ENCODE results near the gene RHCG.

The RHCG gene

DNA sequence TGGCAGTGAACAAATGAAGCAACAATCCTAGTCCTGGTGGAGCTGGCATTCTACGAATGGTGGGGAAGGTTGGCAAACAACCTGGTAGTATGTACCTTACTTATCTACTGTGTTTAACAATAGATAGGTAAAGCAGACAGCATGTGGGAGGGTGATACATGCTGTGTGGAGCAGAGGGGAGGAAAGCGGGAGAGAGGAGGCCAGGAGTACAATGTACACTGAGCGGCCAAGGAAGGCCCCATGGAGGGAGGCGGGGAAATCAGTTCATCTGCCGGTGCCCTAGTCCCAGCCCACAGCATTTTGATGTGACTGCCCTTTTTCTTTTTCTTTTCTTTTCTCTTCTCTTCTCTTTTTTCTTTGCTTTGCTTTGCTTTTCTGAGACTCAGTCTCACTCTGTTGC is 5.3 kb upstream of the RHCG start:
- H3K9ac ChIP-seq (ENCODE audit: low read length): no peak overlapping the region
- no peaks in the 10 kb centered on the region for H3K36me3 ChIP-seq (ENCODE audit: insufficient read depth, low read length)
- no peak overlapping the region for H3K4me3 ChIP-seq (ENCODE audit: low read depth in 1 of 2, low read length in 2 of 2)
- no peak overlapping the region for H3K27ac ChIP-seq (ENCODE audit: low read depth, low read length)
- H3K9me3 ChIP-seq (ENCODE audit: low read length): no peaks in the 10 kb centered on the region
- H3K27me3 ChIP-seq (ENCODE audit: control insufficient read depth in 1 of 2, insufficient read depth in 2 of 2, low read length in 2 of 2): peaks cover 4 to 7% of the 10 kb centered on the region in 2 donors
- no peaks in the 10 kb centered on the region for H3K4me1 ChIP-seq (ENCODE audit: insufficient read depth, low read length)

DNA sequence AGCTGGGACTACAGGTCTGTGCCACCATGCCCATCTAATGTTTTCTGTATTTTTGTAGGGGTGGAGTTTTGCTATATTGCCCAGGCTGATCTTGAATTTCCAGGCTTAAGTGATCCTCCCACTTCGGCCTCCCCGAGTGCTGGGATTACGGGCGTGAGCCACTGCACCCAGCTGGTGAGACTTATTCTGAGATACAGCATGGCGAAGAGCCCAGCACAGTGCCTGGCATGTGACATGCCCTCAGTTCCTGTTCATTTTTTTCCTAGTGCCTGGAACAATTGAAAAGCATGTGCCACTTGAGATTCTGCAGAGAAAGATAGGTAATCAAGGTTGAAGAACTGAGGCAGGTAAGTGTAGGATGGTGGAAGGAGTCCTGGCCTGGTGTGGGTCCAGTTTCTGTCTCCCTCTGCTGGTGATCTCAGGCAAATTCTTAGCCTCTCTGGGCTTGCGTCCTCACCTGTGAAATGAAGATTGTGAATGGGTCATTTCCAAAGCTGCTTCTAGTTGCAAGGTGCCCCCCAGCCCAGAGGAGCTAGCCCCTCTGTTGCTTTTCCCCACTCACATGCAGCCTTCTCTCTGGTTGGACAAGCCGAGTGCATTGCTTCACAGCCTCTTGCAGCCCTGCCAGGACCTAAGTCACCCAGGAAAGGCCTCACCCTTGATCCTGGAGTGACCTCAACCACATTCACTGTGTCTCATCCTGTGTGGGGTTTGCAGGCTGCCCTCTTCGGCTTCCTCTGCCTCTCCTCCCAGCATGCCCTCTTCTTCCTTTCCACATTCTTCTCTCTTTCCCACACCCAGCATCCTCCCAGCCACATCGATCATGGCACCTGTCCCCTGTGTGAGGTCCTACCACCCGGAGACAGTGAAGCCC is 4.3 kb upstream of the RHCG start:
- no peak overlapping the region for H3K9ac ChIP-seq (ENCODE audit: low read length)
- H3K27me3 ChIP-seq (ENCODE audit: control insufficient read depth in 1 of 2, insufficient read depth in 2 of 2, low read length in 2 of 2): peaks cover 12 to 17% of the 10 kb centered on the region in 2 donors
- no peak overlapping the region for H3K4me3 ChIP-seq (ENCODE audit: low read depth in 1 of 2, low read length in 2 of 2)
- no peak overlapping the region for H3K27ac ChIP-seq (ENCODE audit: low read depth, low read length)
- no peaks in the 10 kb centered on the region for H3K9me3 ChIP-seq (ENCODE audit: low read length)
- no peaks in the 10 kb centered on the region for H3K36me3 ChIP-seq (ENCODE audit: insufficient read depth, low read length)
- H3K4me1 ChIP-seq (ENCODE audit: insufficient read depth, low read length): no peaks in the 10 kb centered on the region

- no peaks in the 10 kb centered on the region for H3K36me3 ChIP-seq (ENCODE audit: insufficient read depth, low read length)
- no peak overlapping the region for H3K27ac ChIP-seq (ENCODE audit: low read depth, low read length)
- no peak overlapping the region for H3K4me3 ChIP-seq (ENCODE audit: low read depth in 1 of 2, low read length in 2 of 2)
- H3K9me3 ChIP-seq (ENCODE audit: low read length): no peaks in the 10 kb centered on the region
- peaks cover 14 to 27% of the 10 kb centered on the region in 2 donors for H3K27me3 ChIP-seq (ENCODE audit: control insufficient read depth in 1 of 2, insufficient read depth in 2 of 2, low read length in 2 of 2)
- no peak overlapping the region for H3K9ac ChIP-seq (ENCODE audit: low read length)
- no peaks in the 10 kb centered on the region for H3K4me1 ChIP-seq (ENCODE audit: insufficient read depth, low read length)
Observed at GRCh38 chr15:89499156-89499555, 2.8 kb upstream of the RHCG start.

DNA sequence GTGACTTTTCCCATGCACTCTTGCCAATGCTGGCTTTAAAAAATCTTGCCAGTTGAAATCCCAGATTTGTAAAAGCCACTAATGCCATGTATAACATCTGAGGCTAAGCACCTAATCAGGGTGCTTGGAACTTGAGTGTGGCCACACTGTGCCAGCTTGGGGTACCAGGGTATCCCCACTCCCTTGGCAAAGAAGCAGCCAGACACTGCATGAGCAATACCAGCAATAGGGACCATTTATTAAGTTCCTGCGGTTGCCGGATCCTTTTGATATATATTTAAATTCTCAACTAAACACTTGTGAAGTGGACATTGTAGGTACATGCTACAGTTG is 2.2 kb upstream of the RHCG start:
- Histone ChIP-seq H3K9me3 (ENCODE audit: low read length) (no peaks in the 10 kb centered on the region), H3K27me3 (ENCODE audit: control insufficient read depth in 1 of 2, insufficient read depth in 2 of 2, low read length in 2 of 2) (peaks cover 14 to 33% of the 10 kb centered on the region in 2 donors), H3K9ac (ENCODE audit: low read length) (no peak overlapping the region), H3K36me3 (ENCODE audit: insufficient read depth, low read length) (no peaks in the 10 kb centered on the region), H3K4me1 (ENCODE audit: insufficient read depth, low read length) (no peaks in the 10 kb centered on the region), H3K27ac (ENCODE audit: low read depth, low read length) (no peak overlapping the region), H3K4me3 (ENCODE audit: low read depth in 1 of 2, low read length in 2 of 2) (no peak overlapping the region)

- H3K9ac ChIP-seq (ENCODE audit: low read length): no peak overlapping the region
- no peak overlapping the region for H3K4me3 ChIP-seq (ENCODE audit: low read depth in 1 of 2, low read length in 2 of 2)
- no peaks in the 10 kb centered on the region for H3K4me1 ChIP-seq (ENCODE audit: insufficient read depth, low read length)
- H3K27me3 ChIP-seq (ENCODE audit: control insufficient read depth in 1 of 2, insufficient read depth in 2 of 2, low read length in 2 of 2): peaks cover 14 to 38% of the 10 kb centered on the region in 2 donors
- no peaks in the 10 kb centered on the region for H3K9me3 ChIP-seq (ENCODE audit: low read length)
- H3K36me3 ChIP-seq (ENCODE audit: insufficient read depth, low read length): no peaks in the 10 kb centered on the region
- H3K27ac ChIP-seq (ENCODE audit: low read depth, low read length): no peak overlapping the region
Observed at GRCh38 chr15:89497231-89497630, 848 bp upstream of the RHCG start.

GRCh38 chr15:89495638-89496145 is 691 bp downstream of the RHCG start:
- Histone ChIP-seq H3K4me3 (ENCODE audit: low read depth in 1 of 2, low read length in 2 of 2) (no peak overlapping the region), H3K27me3 (ENCODE audit: control insufficient read depth in 1 of 2, insufficient read depth in 2 of 2, low read length in 2 of 2) (peaks cover 14 to 38% of the 10 kb centered on the region in 2 donors), H3K4me1 (ENCODE audit: insufficient read depth, low read length) (no peaks in the 10 kb centered on the region), H3K9me3 (ENCODE audit: low read length) (no peaks in the 10 kb centered on the region), H3K27ac (ENCODE audit: low read depth, low read length) (no peak overlapping the region), H3K36me3 (ENCODE audit: insufficient read depth, low read length) (no peaks in the 10 kb centered on the region), H3K9ac (ENCODE audit: low read length) (no peak overlapping the region)

DNA sequence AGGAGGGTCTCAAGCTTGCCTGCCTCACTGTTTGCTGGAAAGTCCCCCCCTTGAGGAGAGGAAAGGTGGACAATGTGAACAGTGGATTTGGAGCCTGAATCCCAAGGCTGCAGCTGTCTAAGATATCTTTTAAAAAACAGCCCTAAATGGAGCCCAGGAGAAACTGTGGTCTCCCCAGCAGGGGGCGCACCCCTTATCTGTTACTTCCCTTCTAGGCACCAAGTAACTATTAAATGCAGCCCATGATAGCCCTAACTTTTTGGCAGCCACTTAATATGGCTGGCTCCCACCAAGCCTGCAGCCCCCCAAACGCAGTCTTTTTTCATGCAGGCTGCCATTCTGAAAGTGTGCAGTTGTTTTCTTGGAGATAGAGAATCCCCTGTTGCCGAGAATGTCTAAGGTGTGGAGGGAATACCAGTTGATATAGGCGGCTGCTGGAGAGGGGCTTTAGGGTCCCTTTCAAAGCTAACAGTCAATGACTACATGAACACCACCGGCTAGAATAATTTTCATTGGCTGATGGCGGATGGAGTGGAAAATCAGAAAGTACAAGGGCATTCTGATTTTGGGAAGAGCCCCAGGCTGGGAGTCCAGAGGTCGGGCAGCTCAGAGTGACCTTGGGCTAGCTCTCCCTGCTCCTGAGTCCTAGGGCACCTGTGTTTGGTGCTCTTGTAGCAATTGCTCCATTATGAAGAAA is 1.3 kb downstream of the RHCG start:
- Histone ChIP-seq H3K36me3 (ENCODE audit: insufficient read depth, low read length) (no peaks in the 10 kb centered on the region), H3K27ac (ENCODE audit: low read depth, low read length) (no peak overlapping the region), H3K9me3 (ENCODE audit: low read length) (no peaks in the 10 kb centered on the region), H3K4me1 (ENCODE audit: insufficient read depth, low read length) (no peaks in the 10 kb centered on the region), H3K27me3 (ENCODE audit: control insufficient read depth in 1 of 2, insufficient read depth in 2 of 2, low read length in 2 of 2) (peaks cover 14 to 42% of the 10 kb centered on the region in 2 donors), H3K4me3 (ENCODE audit: low read depth in 1 of 2, low read length in 2 of 2) (no peak overlapping the region), H3K9ac (ENCODE audit: low read length) (no peak overlapping the region)

DNA sequence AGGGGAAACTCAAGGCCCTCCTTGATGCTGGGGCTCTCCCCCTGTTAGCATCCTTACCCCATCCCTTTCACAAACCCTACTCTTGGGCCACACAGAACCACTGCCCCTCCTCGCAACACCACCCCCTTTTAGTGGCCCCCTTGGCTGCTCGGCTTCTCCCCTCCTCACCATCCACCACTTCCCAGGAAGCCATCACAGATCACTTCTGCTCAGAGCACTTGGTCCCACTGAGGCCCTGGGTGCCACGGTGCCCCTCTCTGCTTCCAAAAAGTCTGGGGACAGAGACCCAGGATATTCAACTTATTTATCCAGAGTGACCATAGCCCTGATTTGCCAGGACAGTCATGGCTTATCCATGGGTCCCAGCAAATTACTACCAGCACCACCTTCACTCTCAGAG is 2.4 kb downstream of the RHCG start:
- H3K9ac ChIP-seq (ENCODE audit: low read length): no peak overlapping the region
- H3K4me3 ChIP-seq (ENCODE audit: low read depth in 1 of 2, low read length in 2 of 2): no peak overlapping the region
- H3K36me3 ChIP-seq (ENCODE audit: insufficient read depth, low read length): no peaks in the 10 kb centered on the region
- H3K27ac ChIP-seq (ENCODE audit: low read depth, low read length): no peak overlapping the region
- no peaks in the 10 kb centered on the region for H3K4me1 ChIP-seq (ENCODE audit: insufficient read depth, low read length)
- H3K9me3 ChIP-seq (ENCODE audit: low read length): no peaks in the 10 kb centered on the region
- peaks cover 14 to 43% of the 10 kb centered on the region in 2 donors for H3K27me3 ChIP-seq (ENCODE audit: control insufficient read depth in 1 of 2, insufficient read depth in 2 of 2, low read length in 2 of 2)

DNA sequence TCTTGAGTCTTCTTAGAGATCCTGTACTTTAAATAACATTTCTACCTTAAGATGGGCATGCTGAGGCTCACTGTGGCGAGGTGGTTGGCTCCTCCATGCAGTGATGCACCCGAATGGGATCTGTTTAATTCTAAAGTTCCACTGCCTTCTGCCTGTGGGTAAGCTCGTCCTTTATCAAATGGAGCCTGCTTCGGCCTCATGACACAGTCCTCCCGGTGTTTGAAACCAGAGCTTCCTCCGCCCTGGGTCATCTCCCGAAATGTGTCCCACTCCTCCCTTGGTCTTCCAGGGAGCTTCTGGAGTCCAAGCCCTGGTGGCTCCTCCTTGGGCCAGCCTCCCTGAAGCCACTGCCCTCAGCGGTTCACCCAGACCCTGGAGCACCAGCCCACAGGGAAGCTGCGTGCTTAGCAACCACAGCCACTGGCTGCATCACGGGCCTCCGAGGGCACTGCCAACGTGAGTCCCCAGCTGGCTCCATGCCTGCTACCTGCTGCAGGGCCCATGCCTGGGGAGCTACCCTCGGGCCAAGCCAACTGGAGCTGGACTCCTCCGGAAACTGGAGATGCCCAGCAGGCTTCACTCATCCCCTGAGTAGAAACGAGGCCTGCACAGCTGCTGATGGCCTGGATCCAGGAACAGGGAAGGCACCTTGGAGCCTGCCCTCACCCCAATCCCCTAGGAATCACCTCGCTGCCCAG is 3.3 kb downstream of the RHCG start:
- no peaks in the 10 kb centered on the region for H3K4me1 ChIP-seq (ENCODE audit: insufficient read depth, low read length)
- H3K27ac ChIP-seq (ENCODE audit: low read depth, low read length): no peak overlapping the region
- no peaks in the 10 kb centered on the region for H3K9me3 ChIP-seq (ENCODE audit: low read length)
- no peak overlapping the region for H3K4me3 ChIP-seq (ENCODE audit: low read depth in 1 of 2, low read length in 2 of 2)
- no peaks in the 10 kb centered on the region for H3K36me3 ChIP-seq (ENCODE audit: insufficient read depth, low read length)
- H3K9ac ChIP-seq (ENCODE audit: low read length): no peak overlapping the region
- peaks cover 14 to 43% of the 10 kb centered on the region in 2 donors for H3K27me3 ChIP-seq (ENCODE audit: control insufficient read depth in 1 of 2, insufficient read depth in 2 of 2, low read length in 2 of 2)

DNA sequence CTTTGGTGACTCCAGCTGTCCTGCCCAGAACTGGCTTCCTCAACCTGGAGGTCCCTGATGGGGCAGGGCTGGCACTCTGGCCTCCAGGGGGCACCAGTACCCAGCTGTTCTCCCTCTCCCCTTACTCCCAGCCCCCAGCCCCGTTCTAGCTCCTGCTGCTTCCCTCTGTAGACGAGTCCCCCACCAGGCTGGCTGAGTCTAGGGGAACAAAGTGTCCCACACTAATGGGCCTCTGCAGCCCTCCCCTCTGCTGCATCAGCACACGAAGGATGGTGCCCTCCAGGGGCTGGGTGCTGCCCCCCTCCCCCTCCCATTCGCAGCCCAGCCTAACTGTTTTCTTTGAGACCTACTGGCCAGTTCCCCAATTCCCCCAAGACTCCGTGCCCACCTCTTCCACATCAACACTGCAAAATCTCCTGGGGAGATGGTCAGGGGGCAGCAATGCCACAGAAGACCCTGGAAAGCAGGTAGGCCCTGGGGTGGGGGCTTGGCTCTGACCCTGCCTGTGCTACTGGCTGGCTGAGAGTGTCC is 4.2 kb downstream of the RHCG start:
- H3K9me3 ChIP-seq (ENCODE audit: low read length): no peaks in the 10 kb centered on the region

DNA sequence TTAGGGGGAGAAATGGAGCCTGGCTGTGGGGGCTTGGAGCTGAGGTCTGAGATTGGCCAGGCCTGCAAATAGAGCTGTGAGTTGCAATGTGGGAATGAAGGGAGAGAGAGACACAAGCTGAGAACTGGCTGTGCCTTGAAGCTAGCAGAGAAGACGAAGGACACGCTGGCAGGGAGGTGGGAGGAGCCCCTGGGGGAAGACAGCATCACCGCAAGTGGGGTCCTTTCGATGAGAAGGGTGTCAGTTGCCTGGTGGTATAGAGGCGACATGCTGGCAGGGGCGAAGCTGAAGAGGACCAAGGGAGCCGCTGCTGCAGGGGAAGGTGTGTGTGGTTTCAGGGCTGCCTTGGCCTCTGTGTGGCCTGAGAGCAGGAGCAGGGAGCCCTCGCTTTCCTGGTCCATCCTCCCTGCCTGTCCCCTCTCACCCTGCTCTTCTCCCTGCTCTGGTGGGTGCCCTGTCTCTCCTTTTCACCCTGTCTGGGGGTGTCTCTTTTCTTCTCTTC is 5.5 kb downstream of the RHCG start:
- Histone ChIP-seq H3K9ac (ENCODE audit: low read length) (no peak overlapping the region), H3K36me3 (ENCODE audit: insufficient read depth, low read length) (no peaks in the 10 kb centered on the region), H3K27me3 (ENCODE audit: control insufficient read depth in 1 of 2, insufficient read depth in 2 of 2, low read length in 2 of 2) (peaks cover 5 to 45% of the 10 kb centered on the region in 2 donors), H3K27ac (ENCODE audit: low read depth, low read length) (no peak overlapping the region), H3K4me1 (ENCODE audit: insufficient read depth, low read length) (no peaks in the 10 kb centered on the region), H3K4me3 (ENCODE audit: low read depth in 1 of 2, low read length in 2 of 2) (no peak overlapping the region), H3K9me3 (ENCODE audit: low read length) (no peaks in the 10 kb centered on the region)

More for the DNA sequence above, 4.2 kb downstream of the RHCG start:
- no peaks in the 10 kb centered on the region for H3K4me1 ChIP-seq (ENCODE audit: insufficient read depth, low read length)
- H3K9ac ChIP-seq (ENCODE audit: low read length): no peak overlapping the region
- H3K4me3 ChIP-seq (ENCODE audit: low read depth in 1 of 2, low read length in 2 of 2): no peak overlapping the region
- H3K27ac ChIP-seq (ENCODE audit: low read depth, low read length): no peak overlapping the region
- H3K36me3 ChIP-seq (ENCODE audit: insufficient read depth, low read length): no peaks in the 10 kb centered on the region
- peaks cover 14 to 45% of the 10 kb centered on the region in 2 donors for H3K27me3 ChIP-seq (ENCODE audit: control insufficient read depth in 1 of 2, insufficient read depth in 2 of 2, low read length in 2 of 2)

All from muscle layer of colon (tissue), 2 donors.